H1 (cell line): ENCODE data around the gene ACVR2B. TPM values are rescaled to one million over a fixed set of nuclear protein-coding genes. Genes with fewer than 3 reads are reported as not detected.

Source experiments
- FOSL1 ChIP-seq: IDR thresholded peaks from 2 replicates; pipeline ENCODE4 v1.6.1; 2011; ENCODE audit warnings: mild to moderate bottlenecking, low read depth, low read length, moderate library complexity; ENCODE audit not compliant: insufficient read depth
- JUN ChIP-seq: IDR thresholded peaks from 2 replicates; pipeline ENCODE4 v1.6.1; 2011; ENCODE audit warnings: low read depth, mild to moderate bottlenecking, improper control_type of control experiment, low read length
- SIRT6 ChIP-seq: IDR thresholded peaks from one replicate; pipeline ENCODE4 v1.7.1; 2012; ENCODE audit warnings: low read length, inconsistent platforms
- polyA plus RNA-seq, 7 experiments: library from polyadenylated mRNA; depleted of rRNA in 3 of 7; stranded (reverse) in 5 of 7; unstranded in 2 of 7; fragments of >200 nt in 5 of 7; fragments of 200-250 nt in 2 of 7; gene quantifications; 1 replicate in 5 of 7; 2 replicates in 1 of 7; 4 replicates in 1 of 7; pipeline versions ENCODE4 v1.2.1 to v1.2.3, GENCODE V29; 2011 to 2013; ENCODE audit warnings: missing spikeins in 2 of 7, mixed read lengths in 2 of 7
- total RNA-seq: library from RNA; stranded (reverse); fragmentation: NEBNext Ultra II Directional; extraction: Animal tissue kit (Norgen Biotek cat#: 25700); gene quantifications from 2 replicates; pipeline ENCODE4 v1.2.1, GENCODE V29; 2021
- TF ChIP-seq, protein P1 (sequence below): IDR thresholded peaks from 2 replicates; pipeline ENCODE4 v1.6.1; 2011; ENCODE audit warnings: low read length, improper control_type of control experiment

The ACVR2B gene
- total and polyA plus RNA-seq, 2 of the 8 experiments (the other 6 are each of a cell fraction or from before 2014, with no cell fraction given): 24.7 to 109 TPM

DNA sequence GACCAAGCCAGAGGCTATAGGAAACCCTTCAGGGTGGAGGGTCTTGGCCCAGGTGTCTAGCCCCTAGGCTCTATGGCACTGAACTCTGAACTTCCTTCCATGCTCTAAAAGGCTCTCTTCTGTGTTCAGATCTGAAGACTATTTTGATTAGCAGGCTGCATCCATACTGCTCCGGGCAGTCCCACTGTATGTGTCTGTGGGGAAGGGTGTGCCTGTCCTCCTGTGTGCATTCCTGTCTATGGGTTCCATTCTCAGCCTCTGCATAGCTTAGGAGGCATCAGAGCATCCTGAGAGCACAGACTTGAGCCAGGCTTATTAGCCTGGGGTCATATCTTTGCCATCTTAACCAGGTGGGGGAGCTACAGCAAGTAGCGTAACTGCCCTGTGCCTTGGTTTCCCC is 80.5 kb downstream of the ACVR2B start (continued):
- TF ChIP-seq, protein P1, sequence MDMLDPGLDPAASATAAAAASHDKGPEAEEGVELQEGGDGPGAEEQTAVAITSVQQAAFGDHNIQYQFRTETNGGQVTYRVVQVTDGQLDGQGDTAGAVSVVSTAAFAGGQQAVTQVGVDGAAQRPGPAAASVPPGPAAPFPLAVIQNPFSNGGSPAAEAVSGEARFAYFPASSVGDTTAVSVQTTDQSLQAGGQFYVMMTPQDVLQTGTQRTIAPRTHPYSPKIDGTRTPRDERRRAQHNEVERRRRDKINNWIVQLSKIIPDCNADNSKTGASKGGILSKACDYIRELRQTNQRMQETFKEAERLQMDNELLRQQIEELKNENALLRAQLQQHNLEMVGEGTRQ: no peak
- TF ChIP-seq SIRT6 (no peak), FOSL1 (no peak), JUN (no peak)
